K562 (cell line): ENCODE data around the gene EMC10. TPM values are rescaled to one million over a fixed set of nuclear protein-coding genes. Genes with fewer than 3 reads are reported as not detected.

ENCODE experiments used
- ATAC-seq: fragments of 200-7000 bp; cut with Tn5 transposase; 3 replicates; pipeline ENCODE4 v1.9.1; 2020; ENCODE audit warnings: moderate library complexity
- BruUV-seq: library from RNA; stranded (reverse); fragments of 400-500 nt; replicated peaks from 2 replicates; lab custom pipeline; 2021; lab: Mats Ljungman, UMichigan
- CTCF ChIA-PET: fragments of 300-600 bp; formaldehyde crosslinking; extraction: SDS; loops from one replicate; lab custom pipeline; 2021; ENCODE audit warnings: low intra/inter-chr PET ratio; lab: Yijun Ruan, JAX
- POLR2A ChIA-PET: fragments of 300-600, 350-650 bp; sonication (Branson Sonifier 250); formaldehyde crosslinking; extraction: SDS; loops from one replicate; lab custom pipeline; 2021; ENCODE audit warnings: antibody characterized with exemption, inconsistent platforms; lab: Yijun Ruan, JAX
- DNase-seq, 4 experiments: peaks; one replicate each; pipeline versions ENCODE4 v3.0.0 to v3.0.0-alpha.2; 2011 to 2018; ENCODE audit warnings: low spot score in 3 of 4, mixed read lengths in 3 of 4; ENCODE audit errors: extremely low read depth in 1 of 4
- FAIRE-seq: peaks from 2 replicates; lab custom pipeline; 2011; peaks lifted over from hg19 to GRCh38; lab: Jason Lieb, UNC
- H2AFZ ChIP-seq: 2 replicates; pipeline ENCODE4 v1.6.0; 2011; ENCODE audit warnings: low read depth, low read length, control low read depth, inconsistent platforms
- H3K27ac ChIP-seq: fragments of 200-600 bp; 3 replicates; pipeline ENCODE4 v1.8.0; 2011; ENCODE audit warnings: low read depth, mild to moderate bottlenecking, control low read depth, inconsistent platforms, low read length, moderate library complexity, mixed read lengths; ENCODE audit errors: extremely low read depth
- H3K27me3 ChIP-seq, 2 experiments: fragments of 300-600 bp in 1 of 2; 2 replicates in 1 of 2; 3 replicates in 1 of 2; pipeline versions ENCODE4 v1.6.0 to v1.8.0; 2011; ENCODE audit warnings: inconsistent platforms in 2 of 2, low read length in 2 of 2, mild to moderate bottlenecking in 1 of 2, mixed read lengths in 1 of 2, moderate library complexity in 1 of 2; ENCODE audit not compliant: control insufficient read depth in 2 of 2, insufficient read depth in 2 of 2
- H3K36me3 ChIP-seq: fragments of 300-600 bp; 3 replicates; pipeline ENCODE4 v1.8.0; 2011; ENCODE audit warnings: mild to moderate bottlenecking, low read length, inconsistent platforms; ENCODE audit not compliant: control insufficient read depth, insufficient read depth
- H3K4me1 ChIP-seq, 2 experiments: fragments of 200-600 bp in 1 of 2; replicated peaks in 1 of 2; 2 replicates in 1 of 2; 3 replicates in 1 of 2; pipeline versions ENCODE4 v1.5.1 to v1.8.0; 2011; ENCODE audit warnings: inconsistent platforms in 2 of 2, low read length in 2 of 2, mild to moderate bottlenecking in 1 of 2, mixed read lengths in 1 of 2, moderate library complexity in 1 of 2; ENCODE audit not compliant: control insufficient read depth in 2 of 2, insufficient read depth in 2 of 2
- H3K4me2 ChIP-seq: 2 replicates; pipeline ENCODE4 v1.6.1; 2011; ENCODE audit warnings: low read length, control low read depth, inconsistent platforms, mixed read lengths; ENCODE audit not compliant: insufficient read depth
- H3K4me3 ChIP-seq: fragments of 200-600 bp; sonication (generic), shearing (Covaris generic); 2 replicates; pipeline ENCODE4 v1.5.1; 2016; ENCODE audit warnings: control low read depth, inconsistent platforms
- H3K79me2 ChIP-seq: fragments of 200-600 bp; 3 replicates; pipeline ENCODE4 v1.8.0; 2011; ENCODE audit warnings: low read length, inconsistent platforms; ENCODE audit not compliant: control insufficient read depth, insufficient read depth
- H3K9ac ChIP-seq, 2 experiments: 2 replicates each; pipeline versions ENCODE4 v1.6.0 to v1.6.1; 2011; ENCODE audit warnings: low read depth in 2 of 2, low read length in 2 of 2, control low read depth in 1 of 2, inconsistent platforms in 1 of 2, mild to moderate bottlenecking in 1 of 2, mixed read lengths in 1 of 2; ENCODE audit not compliant: insufficient read depth in 1 of 2
- H3K9me1 ChIP-seq: one replicate; pipeline ENCODE4 v1.6.0; 2011; ENCODE audit warnings: inconsistent platforms, mild to moderate bottlenecking, low read length, moderate library complexity; ENCODE audit not compliant: control insufficient read depth, insufficient read depth
- H3K9me3 ChIP-seq: replicated peaks from 2 replicates; pipeline ENCODE4 v1.5.1; 2011; ENCODE audit warnings: low read depth, low read length, inconsistent platforms; ENCODE audit not compliant: control insufficient read depth, insufficient read depth
- H4K20me1 ChIP-seq: replicated peaks from 2 replicates; pipeline ENCODE4 v1.6.1; 2011; ENCODE audit warnings: low read length, inconsistent platforms, mixed read lengths; ENCODE audit not compliant: control insufficient read depth, insufficient read depth
- BCOR ChIP-seq: fragments of 450-650 bp; IDR thresholded peaks from 2 replicates; pipeline ENCODE4 v1.6.1; 2016
- FOXP1 ChIP-seq: sonication (generic); formaldehyde crosslinking; IDR thresholded peaks from 2 replicates; pipeline ENCODE4 v1.8.0; 2022; ENCODE audit warnings: mild to moderate bottlenecking, missing genetic modification reagents
- GABPB2 ChIP-seq: fragments of 250-450 bp; sonication (Bioruptor Pico); conservative IDR thresholded peaks from 2 replicates; pipeline ENCODE4 v1.5.1; 2021; ENCODE audit warnings: mild to moderate bottlenecking
- KLF10 ChIP-seq: fragments of 250-450 bp; sonication (Bioruptor Pico); IDR thresholded peaks from 2 replicates; pipeline ENCODE4 v1.6.1; 2021; ENCODE audit warnings: matching md5 sums
- MCM7 ChIP-seq, 2 experiments: fragments of 450-650 bp; IDR thresholded peaks; 2 replicates each; pipeline ENCODE4 v1.6.1; 2016 to 2018
- RAD21 ChIP-seq, 2 experiments: fragments of 250-450 bp in 1 of 2; fragments of 450-650 bp in 1 of 2; sonication (Bioruptor Pico) in 1 of 2; formaldehyde crosslinking in 1 of 2; IDR thresholded peaks in 1 of 2; conservative IDR thresholded peaks in 1 of 2; 2 replicates each; pipeline versions ENCODE4 v1.4.0 to v1.8.0; 2020 to 2022; ENCODE audit warnings: mild to moderate bottlenecking in 2 of 2, moderate library complexity in 1 of 2
- RBM15 ChIP-seq: fragments of 200-400 bp; formaldehyde crosslinking; IDR thresholded peaks from 2 replicates; pipeline ENCODE4 v1.6.1; 2018; ENCODE audit warnings: mild to moderate bottlenecking, low read length, moderate library complexity; ENCODE audit not compliant: insufficient read depth
- SNIP1 ChIP-seq: fragments of 450-650 bp; IDR thresholded peaks from 2 replicates; pipeline ENCODE4 v1.7.1; 2017; ENCODE audit warnings: low read depth, mild to moderate bottlenecking
- TAL1 ChIP-seq: fragments of 450-650 bp; IDR thresholded peaks from 2 replicates; pipeline ENCODE4 v1.6.1; 2016; ENCODE audit warnings: mild to moderate bottlenecking
- WGBS: fragments of 100-300 bp; shearing (Covaris generic); methylation state at CpG from one replicate; pipeline ENCODE4 v1.1.6; 2016; ENCODE audit warnings: low coverage, mixed read lengths; ENCODE audit not compliant: insufficient coverage; ENCODE audit errors: missing lambda C conversion rate; 5-methylcytosine and 5-hydroxymethylcytosine counted together
- in situ Hi-C: fragments of 300-500 bp; cut with MboI; formaldehyde crosslinking; loops from 4 replicates; pipeline ENCODE4 v1.15.0; 2018; ENCODE audit warnings: inconsistent platforms, mixed read lengths
- intact Hi-C: fragments of 100-400 bp; cut with micrococcal nuclease; formaldehyde crosslinking; loops from 2 replicates; pipeline ENCODE4 v1.14.2; 2022
- polyA plus RNA-seq, 8 experiments: library from polyadenylated mRNA; depleted of rRNA in 4 of 8; stranded (reverse) in 5 of 8; unstranded in 3 of 8; fragments of >200 nt; fragmentation: Nextera tagmentation in 2 of 8; fragmentation: Illumina TruSeq in 1 of 8; extraction: Ambion mirVana in 2 of 8; extraction: Trizol in 1 of 8; gene quantifications; 2 replicates each; pipeline versions ENCODE4 v1.2.1 to v1.2.3, GENCODE V29; 2011 to 2014; ENCODE audit warnings: inconsistent platforms in 1 of 8, missing spikeins in 1 of 8
- total RNA-seq, 7 experiments: library from RNA; depleted of rRNA in 6 of 7; stranded (reverse); fragments of >200 nt in 6 of 7; fragmentation: Illumina TruSeq in 2 of 7; extraction: Trizol in 2 of 7; gene quantifications; 2 replicates each; pipeline versions ENCODE4 v1.2.1 to v1.2.3, GENCODE V29; 2011 to 2021; ENCODE audit warnings: low replicate concordance in 1 of 7
- TF ChIP-seq, protein P1 (sequence below), 2 experiments: fragments of 450-650 bp; formaldehyde crosslinking in 1 of 2; IDR thresholded peaks; 2 replicates each; pipeline versions ENCODE4 v1.4.0 to v1.6.1; 2014 to 2020; ENCODE audit warnings: mild to moderate bottlenecking in 2 of 2, borderline replicate concordance in 1 of 2, low read depth in 1 of 2
- TF ChIP-seq, protein P2 (sequence below): sonication (generic); formaldehyde crosslinking; IDR thresholded peaks from 2 replicates; pipeline ENCODE4 v1.9.0; 2022; ENCODE audit warnings: mild to moderate bottlenecking, missing genetic modification reagents

The EMC10 gene
- total and polyA plus RNA-seq, 9 of the 15 experiments (the other 6 are each of a cell fraction or from before 2014, with no cell fraction given) = 1.4 to 46.0 (median 13.1) TPM

DNA sequence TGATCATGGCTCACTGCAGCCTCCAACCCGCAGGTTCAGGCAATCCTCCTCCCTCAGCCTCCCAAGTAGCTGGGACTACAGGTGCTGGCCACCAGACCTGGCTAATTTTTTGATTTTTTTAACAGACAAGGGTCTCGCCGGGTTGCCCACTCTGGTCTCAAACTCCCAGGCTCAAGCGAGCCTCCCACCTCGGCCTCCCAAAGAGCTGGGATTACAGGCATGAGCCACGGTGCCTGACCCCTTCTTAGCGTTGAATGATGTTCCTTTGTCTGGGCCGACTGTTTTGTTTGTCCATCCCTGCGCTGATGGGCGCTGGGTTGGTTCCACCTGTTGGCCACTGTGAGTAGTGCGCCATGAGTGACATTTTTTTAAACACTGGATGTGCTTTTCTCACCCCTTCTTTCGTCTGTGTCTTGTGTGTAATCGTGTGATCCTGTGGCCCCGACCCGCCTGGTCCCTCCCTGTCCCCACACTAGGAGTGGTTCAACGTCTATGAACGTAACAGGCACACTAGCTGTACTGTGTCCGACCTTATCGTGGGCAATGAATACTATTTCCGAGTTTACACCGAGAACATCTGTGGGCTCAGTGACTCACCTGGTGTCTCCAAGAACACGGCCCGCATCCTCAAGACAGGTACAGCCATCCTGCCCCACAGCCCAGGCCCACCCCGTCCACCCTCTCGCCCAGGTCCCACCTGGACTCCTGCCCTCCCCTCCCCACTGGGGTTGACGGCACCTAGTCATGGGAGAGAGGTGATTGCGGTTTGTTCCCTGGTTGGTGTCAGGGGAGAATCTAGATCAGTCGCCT is 15.0 kb upstream of the EMC10 start:
- Histone ChIP-seq H3K4me3 (no peak overlapping the region), H4K20me1 (no peaks in the 10 kb centered on the region), H3K36me3 (no peaks in the 10 kb centered on the region), H3K4me1 (peaks cover 8 to 38% of the 10 kb centered on the region in 2 experiments; a peak in 4 of 5 replicates), H3K9ac (peak overlapping the region; percentile 48 to 80; a peak in 2 of 4 replicates), H3K27me3 (peaks cover 6 to 17% of the 10 kb centered on the region in 2 experiments; a peak in 4 of 5 replicates), H3K4me2 (peak overlapping the region; percentile 79), H3K79me2 (no peaks in the 10 kb centered on the region), H3K9me1 (no peaks in the 10 kb centered on the region), H3K9me3 (no peaks in the 10 kb centered on the region), H2AFZ (peak overlapping the region; percentile 97), H3K27ac (peak overlapping the region; percentile 27; the same call in 1 of the 3 replicates)
- FAIRE-seq (peak; percentile 97), DNase-seq (peak; percentile 78 to 88 (median 82)), ATAC-seq (peak; percentile 90)
- CTCF ChIA-PET = interaction anchor here (0.6 to 1.8 kb wide), 7 partner anchors 18 to 314 kb away, joined by 3 to 15 read pairs (median 5); no protein-coding TSS in a partner anchor
- intact Hi-C loops = loop anchor here (1.0 to 2.0 kb wide), 3 partner anchors 46 to 104 kb away; no protein-coding TSS in a partner anchor
- in situ Hi-C loops = loop anchor here (5.0 kb wide), 1 partner anchor 94 kb away; the partner anchor contains the start of gene NAPSA
- POLR2A ChIA-PET = interaction anchor here (0.8 to 1.3 kb wide), 2 partner anchors 18 to 95 kb away, joined by 3 to 4 read pairs; no protein-coding TSS in a partner anchor
- WGBS = 5% methylated on average over 28 of the region's 28 CpGs
- BruUV-seq = no TSS peak
- TF ChIP-seq, protein P1, sequence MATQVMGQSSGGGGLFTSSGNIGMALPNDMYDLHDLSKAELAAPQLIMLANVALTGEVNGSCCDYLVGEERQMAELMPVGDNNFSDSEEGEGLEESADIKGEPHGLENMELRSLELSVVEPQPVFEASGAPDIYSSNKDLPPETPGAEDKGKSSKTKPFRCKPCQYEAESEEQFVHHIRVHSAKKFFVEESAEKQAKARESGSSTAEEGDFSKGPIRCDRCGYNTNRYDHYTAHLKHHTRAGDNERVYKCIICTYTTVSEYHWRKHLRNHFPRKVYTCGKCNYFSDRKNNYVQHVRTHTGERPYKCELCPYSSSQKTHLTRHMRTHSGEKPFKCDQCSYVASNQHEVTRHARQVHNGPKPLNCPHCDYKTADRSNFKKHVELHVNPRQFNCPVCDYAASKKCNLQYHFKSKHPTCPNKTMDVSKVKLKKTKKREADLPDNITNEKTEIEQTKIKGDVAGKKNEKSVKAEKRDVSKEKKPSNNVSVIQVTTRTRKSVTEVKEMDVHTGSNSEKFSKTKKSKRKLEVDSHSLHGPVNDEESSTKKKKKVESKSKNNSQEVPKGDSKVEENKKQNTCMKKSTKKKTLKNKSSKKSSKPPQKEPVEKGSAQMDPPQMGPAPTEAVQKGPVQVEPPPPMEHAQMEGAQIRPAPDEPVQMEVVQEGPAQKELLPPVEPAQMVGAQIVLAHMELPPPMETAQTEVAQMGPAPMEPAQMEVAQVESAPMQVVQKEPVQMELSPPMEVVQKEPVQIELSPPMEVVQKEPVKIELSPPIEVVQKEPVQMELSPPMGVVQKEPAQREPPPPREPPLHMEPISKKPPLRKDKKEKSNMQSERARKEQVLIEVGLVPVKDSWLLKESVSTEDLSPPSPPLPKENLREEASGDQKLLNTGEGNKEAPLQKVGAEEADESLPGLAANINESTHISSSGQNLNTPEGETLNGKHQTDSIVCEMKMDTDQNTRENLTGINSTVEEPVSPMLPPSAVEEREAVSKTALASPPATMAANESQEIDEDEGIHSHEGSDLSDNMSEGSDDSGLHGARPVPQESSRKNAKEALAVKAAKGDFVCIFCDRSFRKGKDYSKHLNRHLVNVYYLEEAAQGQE (IDR thresholded peaks at IDR 0.05; ENCODE audit: borderline replicate concordance) = peak; percentile 83
- TF ChIP-seq, protein P1 (CRISPR knock-in tag; IDR thresholded peaks at IDR 0.05; ENCODE audit: low read depth) = no peak
- TF ChIP-seq SNIP1 = no peak
- peak; percentile 74 to 91 for TF ChIP-seq RAD21 (CRISPR knock-in tag; conservative IDR thresholded peaks at IDR 0.05 in 1 of 2, IDR thresholded peaks at IDR 0.05 in 1 of 2)
- TF ChIP-seq, protein P2, sequence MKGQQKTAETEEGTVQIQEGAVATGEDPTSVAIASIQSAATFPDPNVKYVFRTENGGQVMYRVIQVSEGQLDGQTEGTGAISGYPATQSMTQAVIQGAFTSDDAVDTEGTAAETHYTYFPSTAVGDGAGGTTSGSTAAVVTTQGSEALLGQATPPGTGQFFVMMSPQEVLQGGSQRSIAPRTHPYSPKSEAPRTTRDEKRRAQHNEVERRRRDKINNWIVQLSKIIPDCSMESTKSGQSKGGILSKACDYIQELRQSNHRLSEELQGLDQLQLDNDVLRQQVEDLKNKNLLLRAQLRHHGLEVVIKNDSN (CRISPR knock-in tag) = 0 out of 2 replicates have a peak, but pooled peaks have one; percentile 6
- TF ChIP-seq FOXP1 = no peak
- TF ChIP-seq RBM15 = no peak
- TF ChIP-seq BCOR = no peak
- no peak for TF ChIP-seq MCM7 (IDR thresholded peaks at IDR 0.05)
- no peak for TF ChIP-seq GABPB2
- no peak for TF ChIP-seq TAL1
- TF ChIP-seq KLF10 (CRISPR knock-in tag) = no peak
